ENCODE data around the gene KDM4B. TPM values are rescaled to one million over a fixed set of nuclear protein-coding genes. Genes with fewer than 3 reads are reported as not detected.
"Not testable (repeated sequence)": the region's sequence is repeated elsewhere in the genome, so short reads cannot be mapped to it uniquely, and the experiment has no call there.

KDM4B gene
- total and polyA plus RNA-seq, 4 donors: 16.6 to 43.6 (median 28.0) TPM

DNA sequence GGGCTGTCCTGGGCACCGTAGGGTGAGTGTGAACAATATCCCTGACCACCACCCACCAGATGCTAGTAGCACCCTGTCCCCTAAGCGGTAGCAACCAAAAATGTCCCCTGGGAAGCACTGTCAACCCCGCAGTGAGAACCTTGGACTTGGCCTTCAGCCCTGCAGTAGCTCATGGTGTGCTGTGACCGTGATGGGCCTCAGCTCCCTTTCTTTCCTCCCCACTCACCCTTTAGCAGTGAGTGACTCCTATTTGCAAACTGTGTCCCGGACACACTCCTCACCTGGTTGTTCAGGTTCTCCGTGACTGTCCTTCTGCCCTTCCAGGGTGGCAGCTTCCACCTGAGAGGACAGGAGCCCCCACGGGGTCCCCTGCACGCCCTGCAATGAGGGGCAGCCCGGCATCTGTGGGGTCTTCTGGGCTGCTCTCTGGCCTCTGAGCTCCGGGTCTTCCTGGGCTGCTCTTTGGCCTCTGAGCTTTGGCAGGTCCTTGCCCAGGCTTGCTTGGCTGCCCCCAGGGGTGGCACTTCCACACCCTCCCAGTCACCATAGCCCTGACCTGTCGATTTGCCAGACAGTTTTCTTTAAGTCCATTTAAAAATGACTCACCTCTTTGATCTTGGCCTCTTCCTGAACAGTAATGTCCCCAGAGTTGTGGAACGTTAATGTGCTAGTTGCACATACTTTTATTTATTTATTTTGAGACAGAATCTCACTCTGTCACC, 3.8 kb downstream of the KDM4B start:
- 87% methylated on average over 8 of the region's 12 CpGs for WGBS (ENCODE audit: insufficient coverage)
- Histone ChIP-seq H3K27me3 (ENCODE audit: control insufficient read depth, insufficient read depth, low read length) (no peaks in the 10 kb centered on the region), H3K27ac (ENCODE audit: low read depth, low read length) (no peak overlapping the region), H3K9me3 (ENCODE audit: control insufficient read depth, insufficient read depth, low read length) (no peaks in the 10 kb centered on the region), H3K36me3 (ENCODE audit: control insufficient read depth, insufficient read depth, low read length) (peaks cover 18% of the 10 kb centered on the region), H3K4me1 (ENCODE audit: control insufficient read depth, insufficient read depth, low read length) (peaks cover 71% of the 10 kb centered on the region), H3K4me3 (ENCODE audit: low read depth, low read length) (no peak overlapping the region)
- no peak for DNase-seq (ENCODE audit: low read depth in 4 of 6, low spot score in 6 of 6)

DNA sequence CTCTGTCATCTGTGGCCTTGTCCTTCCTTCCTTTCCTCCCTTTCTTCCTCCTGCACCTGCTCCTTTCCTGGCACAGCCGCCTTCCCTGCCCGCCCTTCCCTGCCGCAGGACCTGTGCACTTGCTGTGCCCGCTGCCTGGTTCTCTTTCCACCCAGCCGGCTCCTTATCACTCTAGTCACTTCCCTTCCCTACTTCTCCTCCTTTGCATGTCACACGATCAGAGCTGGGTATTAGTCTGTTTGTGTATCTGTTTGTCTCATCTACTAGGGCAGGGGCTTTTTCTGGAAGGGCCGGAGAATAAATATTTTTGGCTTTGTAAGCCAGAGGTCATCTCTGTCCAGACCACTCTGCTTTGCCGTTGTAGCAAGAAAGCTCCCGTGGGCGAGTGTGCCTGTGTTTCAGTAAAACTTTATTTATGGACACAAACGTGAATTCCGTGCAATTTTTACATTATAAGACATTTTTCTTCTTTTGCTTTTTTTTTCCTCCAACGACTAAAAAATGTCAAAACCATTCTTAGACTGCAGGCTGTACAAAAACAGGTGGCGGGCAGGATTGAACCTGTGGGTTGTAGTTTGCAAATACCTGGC, 6.1 kb downstream of the KDM4B start:
- Histone ChIP-seq H3K4me3 (ENCODE audit: low read depth, low read length) (no peak overlapping the region), H3K27ac (ENCODE audit: low read depth, low read length) (no peak overlapping the region), H3K9me3 (ENCODE audit: control insufficient read depth, insufficient read depth, low read length) (no peaks in the 10 kb centered on the region), H3K27me3 (ENCODE audit: control insufficient read depth, insufficient read depth, low read length) (no peaks in the 10 kb centered on the region), H3K36me3 (ENCODE audit: control insufficient read depth, insufficient read depth, low read length) (peaks cover 34% of the 10 kb centered on the region), H3K4me1 (ENCODE audit: control insufficient read depth, insufficient read depth, low read length) (peaks cover 76% of the 10 kb centered on the region)
- DNase-seq (ENCODE audit: low read depth in 4 of 6, low spot score in 6 of 6): no peak
- 87% methylated on average over 9 of the region's 14 CpGs for WGBS (ENCODE audit: insufficient coverage)

GRCh38 chr19:4975601-4976000, 6.7 kb downstream of the KDM4B start:
- H3K36me3 ChIP-seq (ENCODE audit: control insufficient read depth, insufficient read depth, low read length): peaks cover 36% of the 10 kb centered on the region
- peaks cover 70% of the 10 kb centered on the region for H3K4me1 ChIP-seq (ENCODE audit: control insufficient read depth, insufficient read depth, low read length)
- H3K9me3 ChIP-seq (ENCODE audit: control insufficient read depth, insufficient read depth, low read length); H3K27ac ChIP-seq (ENCODE audit: low read depth, low read length); DNase-seq (ENCODE audit: low read depth in 4 of 6, low spot score in 6 of 6); H3K27me3 ChIP-seq (ENCODE audit: control insufficient read depth, insufficient read depth, low read length); H3K4me3 ChIP-seq (ENCODE audit: low read depth, low read length): not testable (repeated sequence)
- WGBS (ENCODE audit: insufficient coverage): 100% methylated on average over 2 of the region's 13 CpGs

GRCh38 chr19:4976401-4977298, 7.7 kb downstream of the KDM4B start:
- H3K27me3 ChIP-seq (ENCODE audit: control insufficient read depth, insufficient read depth, low read length): no peaks in the 10 kb centered on the region
- no peak overlapping the region for H3K27ac ChIP-seq (ENCODE audit: low read depth, low read length)
- WGBS (ENCODE audit: insufficient coverage): 34% methylated on average over 33 of the region's 33 CpGs
- DNase-seq (ENCODE audit: low read depth in 4 of 6, low spot score in 6 of 6): peak in 2 of 6 donors; percentile 28 to 85
- peaks cover 59% of the 10 kb centered on the region for H3K4me1 ChIP-seq (ENCODE audit: control insufficient read depth, insufficient read depth, low read length)
- peaks cover 43% of the 10 kb centered on the region for H3K36me3 ChIP-seq (ENCODE audit: control insufficient read depth, insufficient read depth, low read length)
- H3K9me3 ChIP-seq (ENCODE audit: control insufficient read depth, insufficient read depth, low read length): no peaks in the 10 kb centered on the region
- no peak overlapping the region for H3K4me3 ChIP-seq (ENCODE audit: low read depth, low read length)

DNA sequence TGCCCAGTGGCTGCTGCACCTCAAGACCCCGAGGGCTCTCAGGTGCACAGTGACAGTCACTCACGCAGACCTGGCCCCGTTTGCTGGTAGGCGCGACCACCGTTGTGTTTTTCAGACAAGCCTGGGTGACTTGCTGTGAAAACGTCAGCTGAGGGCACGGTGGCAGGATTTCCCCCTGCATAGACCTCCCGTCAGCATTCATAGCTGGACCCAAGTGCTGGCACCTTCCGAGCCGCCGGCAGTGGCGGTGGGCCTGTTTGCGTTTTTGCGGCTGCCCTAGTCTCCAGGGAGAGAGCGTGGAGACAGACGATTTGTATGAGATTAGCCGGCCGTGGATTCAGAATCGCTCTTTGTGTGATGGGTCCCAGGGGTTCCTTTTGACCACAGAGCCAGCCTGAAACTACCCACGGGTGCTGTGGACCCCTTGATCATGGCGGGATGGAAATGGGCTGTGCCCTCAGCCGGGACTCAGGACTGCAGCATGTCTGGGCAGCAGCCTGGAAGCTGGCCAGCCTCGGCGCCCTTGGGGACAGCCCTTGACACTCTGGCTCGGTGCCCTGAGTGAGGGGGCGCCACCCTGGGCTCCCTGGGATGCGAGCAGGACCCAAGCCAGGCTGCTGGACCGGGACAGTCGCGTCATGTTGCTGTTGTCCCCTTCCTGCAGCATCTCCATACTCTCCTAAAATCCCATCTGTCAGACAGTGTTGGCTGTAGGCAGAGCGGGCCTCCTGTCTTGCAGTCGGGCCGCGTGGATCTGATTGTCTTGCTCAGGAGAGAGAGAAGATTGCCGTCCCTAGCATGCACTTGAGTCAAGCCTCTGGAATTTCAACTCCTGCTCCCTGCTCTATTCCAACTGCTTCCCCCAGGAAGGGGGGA, 8.6 kb downstream of the KDM4B start:
- Histone ChIP-seq H3K4me3 (ENCODE audit: low read depth, low read length) (no peak overlapping the region), H3K9me3 (ENCODE audit: control insufficient read depth, insufficient read depth, low read length) (no peaks in the 10 kb centered on the region), H3K4me1 (ENCODE audit: control insufficient read depth, insufficient read depth, low read length) (peaks cover 50% of the 10 kb centered on the region), H3K27me3 (ENCODE audit: control insufficient read depth, insufficient read depth, low read length) (no peaks in the 10 kb centered on the region), H3K36me3 (ENCODE audit: control insufficient read depth, insufficient read depth, low read length) (peaks cover 42% of the 10 kb centered on the region), H3K27ac (ENCODE audit: low read depth, low read length) (no peak overlapping the region)
- 20% methylated on average over 35 of the region's 36 CpGs for WGBS (ENCODE audit: insufficient coverage)
- peak in 2 of 6 donors; percentile 69 to 77 for DNase-seq (ENCODE audit: low read depth in 4 of 6, low spot score in 6 of 6)

- H3K4me1 ChIP-seq (ENCODE audit: control insufficient read depth, insufficient read depth, low read length): peaks cover 59% of the 10 kb centered on the region
- peaks cover 48% of the 10 kb centered on the region for H3K36me3 ChIP-seq (ENCODE audit: control insufficient read depth, insufficient read depth, low read length)
- H3K9me3 ChIP-seq (ENCODE audit: control insufficient read depth, insufficient read depth, low read length): no peaks in the 10 kb centered on the region
- WGBS (ENCODE audit: insufficient coverage): 78% methylated on average over 7 of the region's 8 CpGs
- H3K27me3 ChIP-seq (ENCODE audit: control insufficient read depth, insufficient read depth, low read length): no peaks in the 10 kb centered on the region
- no peak overlapping the region for H3K4me3 ChIP-seq (ENCODE audit: low read depth, low read length)
- H3K27ac ChIP-seq (ENCODE audit: low read depth, low read length): no peak overlapping the region
- no peak for DNase-seq (ENCODE audit: low read depth in 4 of 6, low spot score in 6 of 6)
These were observed 10.4 kb downstream of the KDM4B start for GRCh38 chr19:4979211-4979807.

GRCh38 chr19:4980067-4980466, 11.2 kb downstream of the KDM4B start:
- no peak overlapping the region for H3K27ac ChIP-seq (ENCODE audit: low read depth, low read length)
- 0% methylated on average over 1 of the region's 3 CpGs for WGBS (ENCODE audit: insufficient coverage)

DNA sequence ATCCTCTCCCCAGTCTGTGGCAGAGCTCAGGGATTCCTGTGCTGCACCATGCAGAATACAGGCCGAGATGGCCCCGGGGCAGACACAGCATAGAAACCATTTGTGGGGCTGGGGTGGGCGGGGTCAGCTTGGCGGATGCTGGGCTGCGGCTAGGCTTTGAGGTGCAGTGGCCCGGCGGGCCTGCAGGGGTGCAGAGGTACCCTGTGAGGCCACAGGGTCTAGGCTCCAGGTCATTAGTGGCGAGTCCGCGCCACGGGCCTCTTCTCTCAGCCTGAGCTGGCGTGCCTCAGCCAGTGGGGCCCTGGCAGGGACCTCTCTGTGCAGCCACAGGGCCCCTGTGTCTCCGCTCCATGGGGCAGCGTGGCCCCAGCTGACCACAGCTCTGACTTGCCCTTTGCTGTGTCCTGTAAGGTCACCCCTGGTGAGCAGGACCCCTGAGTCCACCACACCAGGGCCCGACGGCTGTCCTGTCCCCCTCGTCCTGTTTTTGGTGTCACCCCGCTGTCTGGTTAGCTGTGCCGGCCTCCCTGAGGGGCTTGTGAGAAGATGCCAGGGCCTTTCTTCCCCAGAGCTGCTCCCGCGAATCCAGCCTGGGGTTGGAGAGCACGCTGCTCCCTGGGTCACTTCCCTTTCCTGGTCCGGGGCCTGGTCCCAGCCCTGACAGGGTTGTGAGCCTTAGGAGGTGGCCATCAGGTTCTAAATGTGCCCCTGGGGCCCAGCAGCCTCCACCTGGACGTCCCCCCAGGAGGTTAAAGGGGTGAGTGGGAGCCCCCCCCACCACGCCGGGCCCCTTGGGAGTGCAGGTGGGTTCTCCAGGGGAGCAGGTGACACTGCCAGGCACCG, 12.1 kb downstream of the KDM4B start:
- Histone ChIP-seq H3K27ac (ENCODE audit: low read depth, low read length) (no peak overlapping the region), H3K36me3 (ENCODE audit: control insufficient read depth, insufficient read depth, low read length) (peaks cover 57% of the 10 kb centered on the region), H3K9me3 (ENCODE audit: control insufficient read depth, insufficient read depth, low read length) (no peaks in the 10 kb centered on the region), H3K27me3 (ENCODE audit: control insufficient read depth, insufficient read depth, low read length) (no peaks in the 10 kb centered on the region), H3K4me3 (ENCODE audit: low read depth, low read length) (no peak overlapping the region), H3K4me1 (ENCODE audit: control insufficient read depth, insufficient read depth, low read length) (peaks cover 64% of the 10 kb centered on the region)
- 77% methylated on average over 21 of the region's 27 CpGs for WGBS (ENCODE audit: insufficient coverage)
- no peak for DNase-seq (ENCODE audit: low read depth in 4 of 6, low spot score in 6 of 6)

More at GRCh38 chr19:4980067-4980466, 11.2 kb downstream of the KDM4B start:
- Histone ChIP-seq H3K27me3 (ENCODE audit: control insufficient read depth, insufficient read depth, low read length) (no peaks in the 10 kb centered on the region), H3K9me3 (ENCODE audit: control insufficient read depth, insufficient read depth, low read length) (no peaks in the 10 kb centered on the region), H3K36me3 (ENCODE audit: control insufficient read depth, insufficient read depth, low read length) (peaks cover 49% of the 10 kb centered on the region), H3K4me1 (ENCODE audit: control insufficient read depth, insufficient read depth, low read length) (peaks cover 62% of the 10 kb centered on the region), H3K4me3 (ENCODE audit: low read depth, low read length) (no peak overlapping the region)
- no peak for DNase-seq (ENCODE audit: low read depth in 4 of 6, low spot score in 6 of 6)
